Ishikawa (cell line): ENCODE measurements around the gene ARHGEF17.

ENCODE experiments used
- CEBPB ChIP-seq: IDR thresholded peaks from 2 replicates; pipeline ENCODE4 v1.6.1; 2012
- CREB1 ChIP-seq: IDR thresholded peaks from 2 replicates; pipeline ENCODE4 v1.6.1; 2012; ENCODE audit warnings: low read depth
- EGR1 ChIP-seq: IDR thresholded peaks from 2 replicates; pipeline ENCODE4 v1.6.1; 2012
- EP300 ChIP-seq: IDR thresholded peaks from 2 replicates; pipeline ENCODE4 v1.6.1; 2012; ENCODE audit warnings: borderline replicate concordance
- FOXM1 ChIP-seq: IDR thresholded peaks from 2 replicates; pipeline ENCODE4 v1.6.1; 2012; ENCODE audit warnings: low read depth, borderline replicate concordance
- MAX ChIP-seq: IDR thresholded peaks from 2 replicates; pipeline ENCODE4 v1.6.1; 2012
- NFIC ChIP-seq: IDR thresholded peaks from 2 replicates; pipeline ENCODE4 v1.6.1; 2012
- RAD21 ChIP-seq: IDR thresholded peaks from 2 replicates; pipeline ENCODE4 v1.6.1; 2012; ENCODE audit warnings: low read depth
- TAF1 ChIP-seq: IDR thresholded peaks from 2 replicates; pipeline ENCODE4 v1.6.1; 2012; ENCODE audit warnings: low read depth, mild to moderate bottlenecking
- TCF12 ChIP-seq: IDR thresholded peaks from 2 replicates; pipeline ENCODE4 v1.6.1; 2012; ENCODE audit warnings: low read depth
- TEAD4 ChIP-seq: IDR thresholded peaks from 2 replicates; pipeline ENCODE4 v1.6.1; 2012
- USF1 ChIP-seq: IDR thresholded peaks from 2 replicates; pipeline ENCODE4 v1.6.1; 2012
- YY1 ChIP-seq: IDR thresholded peaks from 2 replicates; pipeline ENCODE4 v1.6.1; 2012; ENCODE audit warnings: low read depth
- ZBTB7A ChIP-seq: IDR thresholded peaks from 2 replicates; pipeline ENCODE4 v1.6.1; 2012; ENCODE audit warnings: low read depth
- TF ChIP-seq, protein P1 (sequence below): IDR thresholded peaks from 2 replicates; pipeline ENCODE4 v1.6.1; 2012; ENCODE audit warnings: low read depth, mild to moderate bottlenecking

Gene ARHGEF17

GRCh38 chr11:73376803-73377629, 68.9 kb downstream of the ARHGEF17 start:
- TF ChIP-seq EP300: no peak
- TF ChIP-seq RAD21: no peak
- no peak for TF ChIP-seq EGR1
- 0 out of 2 replicates have a peak, but pooled peaks have one; percentile 0 for TF ChIP-seq TCF12
- TF ChIP-seq FOXM1: no peak
- no peak for TF ChIP-seq USF1
- TF ChIP-seq ZBTB7A: no peak
- TF ChIP-seq NFIC: 0 out of 2 replicates have a peak, but pooled peaks have one; percentile 15
- TF ChIP-seq, protein P1, sequence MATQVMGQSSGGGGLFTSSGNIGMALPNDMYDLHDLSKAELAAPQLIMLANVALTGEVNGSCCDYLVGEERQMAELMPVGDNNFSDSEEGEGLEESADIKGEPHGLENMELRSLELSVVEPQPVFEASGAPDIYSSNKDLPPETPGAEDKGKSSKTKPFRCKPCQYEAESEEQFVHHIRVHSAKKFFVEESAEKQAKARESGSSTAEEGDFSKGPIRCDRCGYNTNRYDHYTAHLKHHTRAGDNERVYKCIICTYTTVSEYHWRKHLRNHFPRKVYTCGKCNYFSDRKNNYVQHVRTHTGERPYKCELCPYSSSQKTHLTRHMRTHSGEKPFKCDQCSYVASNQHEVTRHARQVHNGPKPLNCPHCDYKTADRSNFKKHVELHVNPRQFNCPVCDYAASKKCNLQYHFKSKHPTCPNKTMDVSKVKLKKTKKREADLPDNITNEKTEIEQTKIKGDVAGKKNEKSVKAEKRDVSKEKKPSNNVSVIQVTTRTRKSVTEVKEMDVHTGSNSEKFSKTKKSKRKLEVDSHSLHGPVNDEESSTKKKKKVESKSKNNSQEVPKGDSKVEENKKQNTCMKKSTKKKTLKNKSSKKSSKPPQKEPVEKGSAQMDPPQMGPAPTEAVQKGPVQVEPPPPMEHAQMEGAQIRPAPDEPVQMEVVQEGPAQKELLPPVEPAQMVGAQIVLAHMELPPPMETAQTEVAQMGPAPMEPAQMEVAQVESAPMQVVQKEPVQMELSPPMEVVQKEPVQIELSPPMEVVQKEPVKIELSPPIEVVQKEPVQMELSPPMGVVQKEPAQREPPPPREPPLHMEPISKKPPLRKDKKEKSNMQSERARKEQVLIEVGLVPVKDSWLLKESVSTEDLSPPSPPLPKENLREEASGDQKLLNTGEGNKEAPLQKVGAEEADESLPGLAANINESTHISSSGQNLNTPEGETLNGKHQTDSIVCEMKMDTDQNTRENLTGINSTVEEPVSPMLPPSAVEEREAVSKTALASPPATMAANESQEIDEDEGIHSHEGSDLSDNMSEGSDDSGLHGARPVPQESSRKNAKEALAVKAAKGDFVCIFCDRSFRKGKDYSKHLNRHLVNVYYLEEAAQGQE: no peak
- no peak for TF ChIP-seq YY1
- TF ChIP-seq TEAD4: no peak
- no peak for TF ChIP-seq CEBPB
- no peak for TF ChIP-seq TAF1
- peak; percentile 48; the same call in 1 of the 2 replicates for TF ChIP-seq MAX
- no peak for TF ChIP-seq CREB1

GRCh38 chr11:73379189-73379880, 71.3 kb downstream of the ARHGEF17 start:
- 0 out of 2 replicates have a peak, but pooled peaks have one; percentile 6 for TF ChIP-seq NFIC
- no peak for TF ChIP-seq TCF12

GRCh38 chr11:73380331-73380730, 72.3 kb downstream of the ARHGEF17 start:
- TF ChIP-seq TAF1: no peak
- no peak for TF ChIP-seq TEAD4
- no peak for TF ChIP-seq MAX
- no peak for TF ChIP-seq EP300
- no peak for TF ChIP-seq FOXM1

- TF ChIP-seq FOXM1: no peak
- no peak for TF ChIP-seq MAX
- no peak for TF ChIP-seq YY1
- no peak for TF ChIP-seq EGR1
- TF ChIP-seq NFIC: no peak
- no peak for TF ChIP-seq CREB1
These were observed 72.9 kb downstream of the ARHGEF17 start for GRCh38 chr11:73380897-73381410.

DNA sequence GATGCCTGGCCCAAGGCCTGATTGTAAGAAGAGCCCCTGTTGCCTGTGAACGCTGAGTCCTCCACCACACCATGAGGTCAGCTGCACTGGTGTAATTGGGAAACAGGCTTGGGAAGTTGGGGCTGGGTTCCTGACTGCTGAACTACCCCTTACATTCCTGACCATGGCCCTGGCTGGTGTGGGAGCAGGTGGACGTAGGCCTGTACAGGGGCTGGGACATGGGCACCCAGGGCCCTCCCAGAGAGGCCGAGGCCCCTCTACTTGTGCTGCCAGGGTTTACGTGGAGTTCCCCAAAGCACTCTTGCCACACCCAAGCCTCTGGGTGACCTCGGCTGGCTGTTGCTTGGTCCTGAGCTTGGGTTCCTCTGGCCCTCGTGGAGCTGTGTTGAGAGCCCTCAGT, 73.5 kb downstream of the ARHGEF17 start:
- TF ChIP-seq TEAD4: no peak
- TF ChIP-seq CREB1: no peak
- TF ChIP-seq USF1: no peak
- TF ChIP-seq RAD21: no peak
- TF ChIP-seq YY1: no peak
- no peak for TF ChIP-seq TCF12
- TF ChIP-seq TAF1: no peak
- no peak for TF ChIP-seq NFIC

- TF ChIP-seq NFIC: no peak
- no peak for TF ChIP-seq MAX
- TF ChIP-seq TAF1: no peak
These were observed 74.1 kb downstream of the ARHGEF17 start for GRCh38 chr11:73382183-73382582.

- no peak for TF ChIP-seq FOXM1
- no peak for TF ChIP-seq NFIC
- TF ChIP-seq ZBTB7A: no peak
- TF ChIP-seq USF1: no peak
- TF ChIP-seq YY1: no peak
- no peak for TF ChIP-seq TCF12
- no peak for TF ChIP-seq TAF1
These were observed 74.7 kb downstream of the ARHGEF17 start for GRCh38 chr11:73382747-73383146.
